Middle frontal gyrus (tissue), 1 donor: ENCODE results near the gene SEMG2.

Source experiments
- DNase-seq: peaks from one replicate; pipeline ENCODE4 v3.0.0-alpha.2; 2015; ENCODE audit warnings: low spot score; ENCODE audit errors: extremely low spot score

The SEMG2 gene, protein sequence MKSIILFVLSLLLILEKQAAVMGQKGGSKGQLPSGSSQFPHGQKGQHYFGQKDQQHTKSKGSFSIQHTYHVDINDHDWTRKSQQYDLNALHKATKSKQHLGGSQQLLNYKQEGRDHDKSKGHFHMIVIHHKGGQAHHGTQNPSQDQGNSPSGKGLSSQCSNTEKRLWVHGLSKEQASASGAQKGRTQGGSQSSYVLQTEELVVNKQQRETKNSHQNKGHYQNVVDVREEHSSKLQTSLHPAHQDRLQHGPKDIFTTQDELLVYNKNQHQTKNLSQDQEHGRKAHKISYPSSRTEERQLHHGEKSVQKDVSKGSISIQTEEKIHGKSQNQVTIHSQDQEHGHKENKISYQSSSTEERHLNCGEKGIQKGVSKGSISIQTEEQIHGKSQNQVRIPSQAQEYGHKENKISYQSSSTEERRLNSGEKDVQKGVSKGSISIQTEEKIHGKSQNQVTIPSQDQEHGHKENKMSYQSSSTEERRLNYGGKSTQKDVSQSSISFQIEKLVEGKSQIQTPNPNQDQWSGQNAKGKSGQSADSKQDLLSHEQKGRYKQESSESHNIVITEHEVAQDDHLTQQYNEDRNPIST

DNA sequence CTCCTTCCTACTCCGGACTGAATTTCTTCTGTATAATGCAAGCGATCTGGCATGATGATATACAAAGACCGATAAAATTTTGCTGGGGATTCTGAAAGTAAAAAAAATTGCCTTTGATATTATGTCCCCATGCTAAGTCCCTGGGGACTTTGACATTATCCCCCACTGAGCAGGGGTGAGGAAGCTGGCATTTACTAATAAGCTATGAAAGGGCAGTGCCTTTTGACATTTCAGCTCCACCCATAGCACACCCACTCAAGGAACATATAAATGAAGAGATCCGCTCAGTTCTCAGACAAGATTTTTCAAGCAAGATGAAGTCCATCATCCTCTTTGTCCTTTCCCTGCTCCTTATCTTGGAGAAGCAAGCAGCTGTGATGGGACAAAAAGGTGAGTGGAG, at the start of gene SEMG2:
SEMG2 (plus strand) TSS at position 298 of the 400 bp plus-strand sequence; CDS start at position 315, 17 bp downstream.
- DNase-seq = no peak

DNA sequence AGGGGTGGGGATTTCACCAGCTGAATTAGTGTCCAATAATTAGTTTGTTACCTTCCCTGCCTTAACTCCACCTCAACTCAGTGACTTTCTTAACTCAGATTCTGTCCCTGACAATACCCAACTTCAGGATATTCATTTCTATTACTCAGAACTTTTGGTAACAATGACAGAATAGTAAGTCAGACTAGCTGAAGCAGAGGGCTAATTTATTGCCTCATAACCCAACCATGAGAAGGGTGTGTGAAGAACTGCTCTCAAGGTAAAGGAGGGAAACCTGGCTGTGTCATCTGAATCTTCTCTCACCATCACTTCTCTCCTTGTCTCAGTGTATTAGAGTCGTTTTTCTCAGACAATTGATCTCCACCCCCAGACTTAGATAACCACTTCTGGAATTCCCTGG, 47.7 kb upstream of the SEMG2 start:
- no peak for DNase-seq

- DNase-seq = no peak
These were observed 46.5 kb upstream of the SEMG2 start, which contains the start of gene PI3 for GRCh38 chr20:45174434-45175364. Gene PI3, plus strand, starts transcription at chr20:45174902. Its CDS starts 21 bp downstream, at chr20:45174923.

DNA sequence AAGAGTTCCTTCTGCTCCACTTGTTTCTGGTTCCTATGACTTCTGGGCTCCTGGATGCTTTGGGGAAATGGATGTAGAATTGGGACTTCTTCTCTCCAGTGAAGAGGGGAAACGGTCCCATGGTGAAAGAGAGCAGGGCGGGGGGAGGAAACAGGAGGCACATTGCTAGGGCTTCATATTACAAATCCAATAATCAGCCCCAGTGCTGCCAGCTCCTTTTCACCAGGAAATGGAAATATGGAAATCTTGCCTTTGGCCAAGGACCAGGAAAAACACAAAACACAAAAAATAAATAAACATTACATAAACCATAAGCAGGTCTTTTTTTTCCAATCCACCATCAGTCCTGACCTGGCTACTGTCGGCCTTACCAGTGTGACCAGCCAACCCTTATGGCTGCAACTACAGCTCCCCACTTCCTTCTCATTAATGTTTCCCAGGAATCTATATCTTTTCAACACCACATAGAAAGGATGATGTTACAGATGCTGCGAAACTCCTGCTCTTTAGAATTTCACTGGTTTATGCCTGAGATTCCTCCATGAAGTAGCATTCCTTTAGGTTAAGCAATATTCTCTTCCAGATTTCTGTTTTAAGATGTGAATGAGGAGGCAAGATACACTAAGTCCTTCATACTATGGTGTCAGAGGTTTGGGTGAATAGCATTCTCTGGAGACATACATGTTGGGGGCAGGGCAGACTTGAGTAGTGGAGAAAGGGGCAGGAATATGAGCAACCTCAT, 44.5 kb upstream of the SEMG2 start:
- no peak for DNase-seq

GRCh38 chr20:45179166-45179565, 42.0 kb upstream of the SEMG2 start:
- DNase-seq = no peak

GRCh38 chr20:45181639-45182038, 39.5 kb upstream of the SEMG2 start:
- DNase-seq = no peak

DNA sequence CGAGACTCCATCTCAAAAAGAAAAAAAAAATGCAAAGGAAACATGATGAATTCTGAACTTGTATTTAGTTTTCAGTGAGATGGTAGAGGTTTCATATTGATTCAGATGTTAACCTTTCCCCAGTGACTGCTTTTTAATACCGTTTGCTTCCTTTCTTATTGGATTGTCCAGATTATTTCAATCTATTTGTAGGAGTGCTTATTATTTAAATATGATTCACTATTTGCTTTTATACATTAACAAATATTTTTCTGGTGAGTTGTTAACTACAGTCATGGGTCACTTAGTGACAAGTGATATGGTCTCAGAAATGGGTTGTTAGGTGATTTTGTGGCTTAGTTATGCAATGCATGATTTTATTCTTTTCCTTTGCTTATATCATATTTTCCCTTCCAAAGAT, 38.1 kb upstream of the SEMG2 start:
- no peak for DNase-seq

- DNase-seq = no peak
These were observed 33.5 kb upstream of the SEMG2 start for GRCh38 chr20:45187693-45188092.

GRCh38 chr20:45189067-45189609, 32.0 kb upstream of the SEMG2 start:
- no peak for DNase-seq

DNA sequence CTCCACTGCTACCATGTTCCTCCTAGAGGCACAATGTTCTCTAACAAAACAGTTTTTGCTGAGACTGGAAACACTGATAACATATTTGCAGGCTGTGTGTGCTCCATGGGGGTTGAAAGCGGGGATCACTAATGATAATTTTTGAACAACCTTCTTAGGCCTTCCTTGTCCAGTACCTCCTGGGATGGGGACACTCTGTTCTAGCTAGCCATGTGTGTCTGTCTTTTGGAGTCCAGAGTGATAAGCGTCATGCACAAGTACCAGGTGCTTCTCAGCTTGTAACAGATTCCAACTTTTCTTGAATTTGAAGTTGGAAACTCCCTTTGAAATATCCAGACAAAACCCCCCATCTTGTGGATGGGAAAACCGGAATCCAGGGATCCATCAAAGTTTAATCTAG, 31.3 kb upstream of the SEMG2 start:
- no peak for DNase-seq

- DNase-seq = no peak
These were observed 29.2 kb upstream of the SEMG2 start for GRCh38 chr20:45191926-45192325.

- DNase-seq = peak; percentile 27
These were observed 27.8 kb upstream of the SEMG2 start for GRCh38 chr20:45193331-45193730.

- no peak for DNase-seq
These were observed 14.4 kb upstream of the SEMG2 start, which contains the start of gene SEMG1 for GRCh38 chr20:45206725-45207124. Gene SEMG1, plus strand, starts transcription at chr20:45207033. Its CDS starts 21 bp downstream, at chr20:45207054.

DNA sequence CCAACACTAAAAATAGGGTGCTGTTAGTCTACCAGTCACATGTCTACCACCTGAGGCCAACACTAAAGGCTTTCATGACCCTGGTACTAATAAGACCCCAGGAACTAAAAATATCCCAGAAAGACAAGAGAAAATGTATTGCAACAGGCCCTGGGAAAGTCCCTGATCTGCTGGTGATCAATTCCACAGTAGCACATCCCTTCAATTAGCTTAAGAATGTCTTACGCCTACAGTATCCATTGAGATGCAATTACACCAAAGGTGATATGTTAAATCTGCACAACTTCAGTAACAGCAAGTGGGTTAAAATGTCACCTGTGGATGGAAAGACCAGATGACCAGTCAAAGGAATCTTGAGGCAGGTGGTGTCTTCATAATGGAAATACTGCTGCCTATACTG, 11.2 kb upstream of the SEMG2 start:
- no peak for DNase-seq

- no peak for DNase-seq
These were observed 9.4 kb upstream of the SEMG2 start for GRCh38 chr20:45211569-45212474.

DNA sequence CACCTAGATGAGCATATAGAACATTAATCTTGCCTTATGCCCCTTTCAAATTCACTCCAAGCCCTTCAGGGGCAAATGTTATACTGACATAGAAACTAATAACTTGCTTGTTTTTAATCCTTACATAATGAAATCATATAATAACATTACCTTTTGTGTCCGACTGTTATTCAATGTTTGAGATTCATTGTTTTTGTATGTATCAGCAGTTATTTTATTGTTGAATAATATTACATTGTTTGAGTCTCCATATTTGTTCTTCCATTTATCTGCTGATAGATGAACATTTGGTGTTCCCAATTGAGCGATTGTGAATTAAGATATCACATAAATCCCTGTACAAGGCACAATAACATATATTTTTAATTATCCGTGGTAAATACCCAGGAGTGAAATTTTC, 8.3 kb upstream of the SEMG2 start:
- DNase-seq = no peak

DNA sequence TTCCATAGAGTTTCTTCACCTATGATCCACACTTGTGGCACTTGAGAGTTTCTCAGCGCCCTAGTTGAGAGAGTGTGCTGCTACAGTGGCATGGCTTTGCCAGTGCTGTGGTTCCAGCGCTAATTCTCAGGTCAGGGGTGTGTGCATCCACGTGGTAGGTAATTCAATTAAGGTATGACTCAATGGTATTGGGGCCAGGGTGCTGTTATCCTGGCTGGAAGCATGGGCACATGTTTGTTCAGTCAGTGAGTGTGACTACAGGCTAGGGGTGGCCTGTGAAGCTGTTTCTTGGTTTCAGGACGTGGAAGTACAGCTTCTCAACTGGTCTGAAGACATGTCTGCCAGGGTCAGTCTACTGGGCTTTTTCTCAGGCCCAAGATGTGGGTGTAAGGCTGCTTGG, 3.0 kb upstream of the SEMG2 start:
- DNase-seq = no peak

- no peak for DNase-seq
These were observed 2.5 kb upstream of the SEMG2 start for GRCh38 chr20:45218636-45219035.

DNA sequence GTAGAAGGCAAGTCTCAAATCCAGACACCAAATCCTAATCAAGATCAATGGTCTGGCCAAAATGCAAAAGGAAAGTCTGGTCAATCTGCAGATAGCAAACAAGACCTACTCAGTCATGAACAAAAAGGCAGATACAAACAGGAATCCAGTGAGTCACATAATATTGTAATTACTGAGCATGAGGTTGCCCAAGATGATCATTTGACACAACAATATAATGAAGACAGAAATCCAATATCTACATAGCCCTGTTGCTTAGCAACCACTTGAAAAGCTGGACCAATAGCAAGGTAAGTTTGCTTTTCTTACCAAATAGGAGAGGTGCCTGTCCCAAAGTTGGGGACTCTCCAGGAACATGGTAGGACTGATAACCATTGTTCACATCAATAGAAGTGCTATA, 2.0 kb downstream of the SEMG2 start:
- DNase-seq = no peak

- no peak for DNase-seq
These were observed 5.1 kb downstream of the SEMG2 start for GRCh38 chr20:45226287-45226686.
